ENCODE data around the gene RNF144A. TPM values are rescaled to one million over a fixed set of nuclear protein-coding genes. Genes with fewer than 3 reads are reported as not detected.

RNF144A gene
- total RNA-seq, 3 donors from 2014 or later (not counting 1 experiment from before 2014, with no cell fraction given): 17.3 to 36.7 (median 19.0) TPM

- no peak overlapping the region for H3K27ac ChIP-seq (ENCODE audit: low read length)
- no peak overlapping the region for H3K4me3 Mint-ChIP-seq
These were observed 69.2 kb downstream of the RNF144A start for GRCh38 chr2:6986301-6986911.

GRCh38 chr2:6986912-6987361, 69.7 kb downstream of the RNF144A start:
- H3K36me3 Mint-ChIP-seq: no peaks in the 10 kb centered on the region
- no peak overlapping the region for H3K27ac ChIP-seq (ENCODE audit: low read length)
- peaks cover 0 to 3% of the 10 kb centered on the region in 2 donors for H3K9me3 Mint-ChIP-seq
- TF ChIP-seq CTCF (IDR thresholded peaks at IDR 0.05): no peak
- H3K4me3 Mint-ChIP-seq: no peak overlapping the region
- no peaks in the 10 kb centered on the region for H3K9me3 ChIP-seq (ENCODE audit: control insufficient read depth, insufficient read depth, low read length)
- 87% methylated on average over 12 of the region's 12 CpGs for WGBS (ENCODE audit: insufficient coverage)
- H3K4me1 Mint-ChIP-seq: peaks cover 34 to 37% of the 10 kb centered on the region in 2 donors
- H3K4me1 ChIP-seq (ENCODE audit: control insufficient read depth, insufficient read depth, low read length): peaks cover 4% of the 10 kb centered on the region
- intact Hi-C loops (cut with micrococcal nuclease): no loop called here
- H3K27ac Mint-ChIP-seq: no peak overlapping the region
- H3K27me3 ChIP-seq (ENCODE audit: control insufficient read depth, insufficient read depth, low read length): no peaks in the 10 kb centered on the region
- DNase-seq (no peak), ATAC-seq (no peak)
- no peak overlapping the region for H3K4me3 ChIP-seq (ENCODE audit: low read length)
- H3K36me3 ChIP-seq (ENCODE audit: control insufficient read depth, insufficient read depth, low read length): peaks cover 3% of the 10 kb centered on the region
- H3K27me3 Mint-ChIP-seq (ENCODE audit: low read depth in 2 of 2): no peaks in the 10 kb centered on the region

More at GRCh38 chr2:6986301-6986911, 69.2 kb downstream of the RNF144A start:
- intact Hi-C loops (cut with micrococcal nuclease): no loop called here
- H3K4me3 ChIP-seq (ENCODE audit: low read length): no peak overlapping the region
- H3K36me3 Mint-ChIP-seq: no peaks in the 10 kb centered on the region
- peaks cover 31 to 37% of the 10 kb centered on the region in 2 donors for H3K4me1 Mint-ChIP-seq
- H3K36me3 ChIP-seq (ENCODE audit: control insufficient read depth, insufficient read depth, low read length): peaks cover 3% of the 10 kb centered on the region
- H3K27ac Mint-ChIP-seq: no peak overlapping the region
- H3K4me1 ChIP-seq (ENCODE audit: control insufficient read depth, insufficient read depth, low read length): peaks cover 4% of the 10 kb centered on the region
- peaks cover 0 to 3% of the 10 kb centered on the region in 2 donors for H3K9me3 Mint-ChIP-seq
- WGBS (ENCODE audit: insufficient coverage): 76% methylated on average over 2 of the region's 3 CpGs
- no peak for TF ChIP-seq CTCF (IDR thresholded peaks at IDR 0.05)
- H3K9me3 ChIP-seq (ENCODE audit: control insufficient read depth, insufficient read depth, low read length): no peaks in the 10 kb centered on the region
- no peaks in the 10 kb centered on the region for H3K27me3 Mint-ChIP-seq (ENCODE audit: low read depth in 2 of 2)
- ATAC-seq (peak in 1 of 3 donors; percentile 58), DNase-seq (no peak)
- no peaks in the 10 kb centered on the region for H3K27me3 ChIP-seq (ENCODE audit: control insufficient read depth, insufficient read depth, low read length)

- H3K27ac Mint-ChIP-seq: no peak overlapping the region
- WGBS (ENCODE audit: insufficient coverage): 100% methylated on average over 3 of the region's 3 CpGs
These were observed 73.7 kb downstream of the RNF144A start for GRCh38 chr2:6990871-6991270.

More at GRCh38 chr2:6990871-6991270, 73.7 kb downstream of the RNF144A start:
- intact Hi-C loops (cut with micrococcal nuclease): no loop called here
- Mint-ChIP-seq H3K36me3 (no peaks in the 10 kb centered on the region), H3K4me1 (peaks cover 28 to 32% of the 10 kb centered on the region in 2 donors), H3K4me3 (no peak overlapping the region), H3K27me3 (ENCODE audit: low read depth in 2 of 2) (no peaks in the 10 kb centered on the region), H3K9me3 (peaks cover 0 to 3% of the 10 kb centered on the region in 2 donors)
- H3K4me3 ChIP-seq (ENCODE audit: low read length): no peak overlapping the region
- H3K4me1 ChIP-seq (ENCODE audit: control insufficient read depth, insufficient read depth, low read length): peaks cover 4% of the 10 kb centered on the region
- H3K27me3 ChIP-seq (ENCODE audit: control insufficient read depth, insufficient read depth, low read length): no peaks in the 10 kb centered on the region
- H3K9me3 ChIP-seq (ENCODE audit: control insufficient read depth, insufficient read depth, low read length): no peaks in the 10 kb centered on the region
- H3K27ac ChIP-seq (ENCODE audit: low read length): no peak overlapping the region
- no peak for TF ChIP-seq CTCF (IDR thresholded peaks at IDR 0.05)
- peaks cover 3% of the 10 kb centered on the region for H3K36me3 ChIP-seq (ENCODE audit: control insufficient read depth, insufficient read depth, low read length)
- ATAC-seq (no peak), DNase-seq (no peak)

Measured in natural killer cell (primary cell).